Breast epithelium (tissue), 4 donors: Measurements from ENCODE around the gene DYSF. TPM values are rescaled to one million over a fixed set of nuclear protein-coding genes. Genes with fewer than 3 reads are reported as not detected.
A peak's percentile ranks its signal among the peaks of the same experiment; 100 is the strongest.

ENCODE experiments used
- DNase-seq, 2 donors: peaks; one replicate each; pipeline ENCODE4 v3.0.0-alpha.2; 2019; ENCODE audit warnings: low spot score in 2 of 2
- H3K27ac ChIP-seq, 2 donors: fragments of 200-600 bp; sonication (generic) in 1 of 2; one replicate each; pipeline ENCODE4 v1.5.1; 2016 to 2019; ENCODE audit warnings: mild to moderate bottlenecking in 1 of 2
- H3K27me3 ChIP-seq, 2 donors: fragments of 200-600 bp; sonication (generic) in 1 of 2; one replicate each; pipeline versions ENCODE4 v1.5.1 to v1.6.0; 2017 to 2019; ENCODE audit warnings: control low read depth in 1 of 2, mild to moderate bottlenecking in 1 of 2
- H3K36me3 ChIP-seq: fragments of 200-600 bp; one replicate; pipeline ENCODE4 v1.5.1; 2019
- H3K4me1 ChIP-seq, 2 donors: fragments of 200-600 bp; sonication (generic); one replicate each; pipeline ENCODE4 v1.5.1; 2016 to 2019; ENCODE audit warnings: control low read depth in 1 of 2
- H3K4me3 ChIP-seq, 3 donors: fragments of 200-600 bp; sonication (generic); 1 replicate in 2 of 3; 2 replicates in 1 of 3; pipeline ENCODE4 v1.5.1; 2016 to 2019; ENCODE audit warnings: mild to moderate bottlenecking in 3 of 3, moderate library complexity in 2 of 3
- H3K9me3 ChIP-seq, 2 donors: fragments of 200-600 bp; sonication (generic) in 1 of 2; one replicate each; pipeline ENCODE4 v1.5.1; 2016 to 2019; ENCODE audit warnings: control low read depth in 1 of 2
- POLR2A ChIP-seq: fragments of 450-650 bp; IDR thresholded peaks from one replicate; pipeline ENCODE4 v1.6.1; 2016; ENCODE audit warnings: antibody characterized with exemption, mild to moderate bottlenecking, moderate library complexity
- POLR2AphosphoS5 ChIP-seq, 3 donors: sonication (generic); formaldehyde crosslinking; IDR thresholded peaks; one replicate each; pipeline ENCODE4 v1.6.1; 2017; ENCODE audit warnings: antibody characterized with exemption in 3 of 3
- intact Hi-C: fragments of 100-400 bp; cut with DNase I; formaldehyde crosslinking; loops from one replicate; pipeline ENCODE4 v1.15.1; 2023; ENCODE audit warnings: low total_unique reads
- total RNA-seq, 3 donors: library from RNA; depleted of rRNA; stranded (reverse); fragments of >200 nt; gene quantifications; one replicate each; pipeline ENCODE4 v1.1.0, GENCODE V29; 2016
- TF ChIP-seq, protein P1 (sequence below), 3 donors: fragments of 450-650 bp; IDR thresholded peaks; one replicate each; pipeline ENCODE4 v1.5.1; 2016 to 2017; ENCODE audit warnings: antibody characterized with exemption in 3 of 3, mild to moderate bottlenecking in 3 of 3, moderate library complexity in 3 of 3

Gene DYSF
- total RNA-seq, 3 donors from 2014 or later: 3.0 to 15.7 (median 4.8) TPM

DNA sequence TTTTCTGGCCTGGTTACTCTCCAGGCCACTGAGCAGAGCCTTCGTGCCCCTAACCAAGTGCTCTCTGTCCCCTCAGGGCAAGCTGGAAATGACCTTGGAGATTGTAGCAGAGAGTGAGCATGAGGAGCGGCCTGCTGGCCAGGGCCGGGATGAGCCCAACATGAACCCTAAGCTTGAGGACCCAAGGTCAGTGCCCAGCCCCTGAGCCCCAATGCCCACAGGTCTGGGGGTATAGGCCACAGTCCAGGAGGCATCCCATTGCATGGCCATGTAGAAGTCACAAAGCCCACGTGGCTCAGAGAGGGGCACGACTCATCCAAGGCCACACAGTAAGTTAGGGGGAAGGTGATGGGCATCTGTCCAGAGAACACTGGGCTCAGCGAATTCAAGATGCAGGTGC, 227.6 kb downstream of the DYSF start:
- H3K4me1 ChIP-seq: no peaks in the 10 kb centered on the region
- no peak overlapping the region for H3K4me3 ChIP-seq
- no peak overlapping the region for H3K27ac ChIP-seq
- TF ChIP-seq POLR2A (no peak), POLR2AphosphoS5 (IDR thresholded peaks at IDR 0.05) (no peak)
- TF ChIP-seq, protein P1, sequence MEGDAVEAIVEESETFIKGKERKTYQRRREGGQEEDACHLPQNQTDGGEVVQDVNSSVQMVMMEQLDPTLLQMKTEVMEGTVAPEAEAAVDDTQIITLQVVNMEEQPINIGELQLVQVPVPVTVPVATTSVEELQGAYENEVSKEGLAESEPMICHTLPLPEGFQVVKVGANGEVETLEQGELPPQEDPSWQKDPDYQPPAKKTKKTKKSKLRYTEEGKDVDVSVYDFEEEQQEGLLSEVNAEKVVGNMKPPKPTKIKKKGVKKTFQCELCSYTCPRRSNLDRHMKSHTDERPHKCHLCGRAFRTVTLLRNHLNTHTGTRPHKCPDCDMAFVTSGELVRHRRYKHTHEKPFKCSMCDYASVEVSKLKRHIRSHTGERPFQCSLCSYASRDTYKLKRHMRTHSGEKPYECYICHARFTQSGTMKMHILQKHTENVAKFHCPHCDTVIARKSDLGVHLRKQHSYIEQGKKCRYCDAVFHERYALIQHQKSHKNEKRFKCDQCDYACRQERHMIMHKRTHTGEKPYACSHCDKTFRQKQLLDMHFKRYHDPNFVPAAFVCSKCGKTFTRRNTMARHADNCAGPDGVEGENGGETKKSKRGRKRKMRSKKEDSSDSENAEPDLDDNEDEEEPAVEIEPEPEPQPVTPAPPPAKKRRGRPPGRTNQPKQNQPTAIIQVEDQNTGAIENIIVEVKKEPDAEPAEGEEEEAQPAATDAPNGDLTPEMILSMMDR (IDR thresholded peaks at IDR 0.05): no peak
- H3K9me3 ChIP-seq: no peaks in the 10 kb centered on the region
- H3K27me3 ChIP-seq: no peaks in the 10 kb centered on the region
- no peaks in the 10 kb centered on the region for H3K36me3 ChIP-seq
- peak in 1 of 2 donors; percentile 12 for DNase-seq
- intact Hi-C loops: no loop called here

DNA sequence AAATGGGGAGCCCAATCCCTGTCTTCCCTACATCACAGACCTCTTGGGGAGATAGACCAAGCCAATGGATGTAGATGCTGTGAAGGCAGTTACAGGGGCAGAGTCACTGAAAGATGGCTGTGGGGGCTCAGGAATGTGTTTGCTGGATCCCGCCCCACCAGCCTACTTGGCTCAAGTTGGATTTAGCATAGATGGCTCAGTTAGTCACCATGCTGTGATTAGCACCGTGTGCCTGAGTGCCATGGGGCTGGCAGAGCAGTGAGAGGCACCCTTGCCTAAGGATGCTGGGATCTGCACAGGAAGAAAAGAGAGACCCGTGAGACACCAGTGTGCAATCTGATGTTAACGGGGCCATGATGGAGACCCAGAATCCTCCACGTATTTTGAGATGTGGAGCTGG, 228.3 kb downstream of the DYSF start:
- peak in 1 of 2 donors; percentile 15 for DNase-seq

DNA sequence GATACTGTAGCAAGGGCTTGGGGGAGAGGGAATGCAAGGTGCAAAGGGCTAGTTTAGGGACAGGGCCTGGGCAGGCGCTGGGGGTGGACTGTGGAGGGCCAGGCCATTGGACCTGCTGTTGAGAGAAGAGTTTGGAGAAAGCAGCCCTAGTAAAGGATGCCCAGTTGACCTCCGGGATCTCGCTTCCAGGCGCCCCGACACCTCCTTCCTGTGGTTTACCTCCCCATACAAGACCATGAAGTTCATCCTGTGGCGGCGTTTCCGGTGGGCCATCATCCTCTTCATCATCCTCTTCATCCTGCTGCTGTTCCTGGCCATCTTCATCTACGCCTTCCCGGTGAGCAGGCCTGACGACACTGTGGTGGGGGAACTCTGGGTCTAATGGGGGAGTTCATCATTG, 229.0 kb downstream of the DYSF start:
- Histone ChIP-seq H3K4me3 (no peak overlapping the region), H3K36me3 (no peaks in the 10 kb centered on the region), H3K27me3 (no peaks in the 10 kb centered on the region), H3K27ac (no peak overlapping the region), H3K4me1 (no peaks in the 10 kb centered on the region), H3K9me3 (no peaks in the 10 kb centered on the region)
- DNase-seq: peak in 1 of 2 donors; percentile 27
- no peak for TF ChIP-seq POLR2A
- no peak for TF ChIP-seq POLR2AphosphoS5 (IDR thresholded peaks at IDR 0.05)
- TF ChIP-seq, protein P1 (IDR thresholded peaks at IDR 0.05): no peak
- intact Hi-C loops: no loop called here

More for the DNA sequence above, 228.3 kb downstream of the DYSF start:
- H3K27ac ChIP-seq: no peak overlapping the region
- H3K36me3 ChIP-seq: no peaks in the 10 kb centered on the region
- H3K4me3 ChIP-seq: no peak overlapping the region
- no peak for TF ChIP-seq POLR2A
- TF ChIP-seq, protein P1 (IDR thresholded peaks at IDR 0.05): no peak
- no peaks in the 10 kb centered on the region for H3K9me3 ChIP-seq
- H3K4me1 ChIP-seq: no peaks in the 10 kb centered on the region
- intact Hi-C loops: no loop called here
- H3K27me3 ChIP-seq: no peaks in the 10 kb centered on the region

DNA sequence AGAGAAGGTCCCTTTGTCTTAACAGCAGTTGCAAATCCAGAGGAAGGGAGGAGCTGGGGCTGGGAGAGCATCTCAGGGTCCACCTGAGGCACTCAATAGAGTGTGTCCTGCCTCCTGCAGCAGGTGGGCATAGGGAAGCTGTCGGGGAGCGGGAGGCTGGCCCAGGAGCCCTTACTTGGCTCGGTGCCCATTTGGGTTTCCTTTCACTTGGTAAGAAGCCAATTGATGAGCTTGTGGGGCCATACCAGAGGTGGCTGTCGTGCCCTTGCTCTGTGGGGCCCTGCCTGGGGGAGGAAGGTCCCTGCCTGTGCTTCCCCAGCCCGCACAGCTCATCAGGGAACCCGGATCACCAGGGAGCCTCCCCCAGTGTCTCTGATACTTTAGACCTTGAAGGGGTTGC, 229.7 kb downstream of the DYSF start:
- no peak overlapping the region for H3K4me3 ChIP-seq
- peak in 1 of 2 donors; percentile 39 for DNase-seq
- H3K36me3 ChIP-seq: no peaks in the 10 kb centered on the region
- no peaks in the 10 kb centered on the region for H3K4me1 ChIP-seq
- intact Hi-C loops: no loop called here
- no peaks in the 10 kb centered on the region for H3K9me3 ChIP-seq
- no peaks in the 10 kb centered on the region for H3K27me3 ChIP-seq
- no peak overlapping the region for H3K27ac ChIP-seq
- TF ChIP-seq, protein P1 (IDR thresholded peaks at IDR 0.05): no peak
- TF ChIP-seq POLR2A (no peak), POLR2AphosphoS5 (IDR thresholded peaks at IDR 0.05) (no peak)

DNA sequence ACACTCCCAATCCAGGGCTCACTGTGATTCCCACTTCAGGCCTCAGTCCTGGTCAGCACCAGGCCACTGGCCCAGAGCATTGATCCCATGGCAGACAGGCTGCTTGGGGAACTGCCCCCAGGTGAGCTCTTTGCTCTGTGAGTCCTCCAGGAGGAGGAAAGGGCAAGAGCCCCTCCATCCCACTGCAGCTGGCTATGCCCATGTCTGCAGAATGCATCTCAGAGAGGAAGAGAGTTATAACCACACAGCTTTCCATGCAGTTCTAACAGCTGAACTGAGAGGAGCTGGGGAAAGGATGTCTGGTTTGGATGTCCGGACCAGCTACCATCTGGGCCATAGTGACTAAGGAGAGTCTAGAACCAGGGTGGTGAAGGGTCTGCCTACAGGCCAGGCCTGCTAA, 230.3 kb downstream of the DYSF start:
- peak in 1 of 2 donors; percentile 20 for DNase-seq
- no peaks in the 10 kb centered on the region for H3K9me3 ChIP-seq
- no peaks in the 10 kb centered on the region for H3K27me3 ChIP-seq
- TF ChIP-seq, protein P1 (IDR thresholded peaks at IDR 0.05): no peak
- no peak for TF ChIP-seq POLR2A
- no peak for TF ChIP-seq POLR2AphosphoS5 (IDR thresholded peaks at IDR 0.05)
- no peaks in the 10 kb centered on the region for H3K4me1 ChIP-seq
- intact Hi-C loops: no loop called here
- H3K36me3 ChIP-seq: no peaks in the 10 kb centered on the region
- H3K27ac ChIP-seq: no peak overlapping the region
- H3K4me3 ChIP-seq: no peak overlapping the region
